ENCODE measurements around the gene GPATCH1.

- TF ChIP-seq CTCF (IDR thresholded peaks at IDR 0.05): no peak
- no peak for TF ChIP-seq POLR2AphosphoS5 (IDR thresholded peaks at IDR 0.05; ENCODE audit: insufficient read depth in 1 of 2, low read depth in 1 of 2)
- no peak for TF ChIP-seq POLR2A (IDR thresholded peaks at IDR 0.05)
Observed at GRCh38 chr19:33110137-33110910, 29.3 kb downstream of the GPATCH1 start.
